GM23338 (cell line): ENCODE data around the gene PCBP3. TPM values are rescaled to one million over a fixed set of nuclear protein-coding genes. Genes with fewer than 3 reads are reported as not detected.

Source experiments
- ATAC-seq: fragments of 200-7000 bp; cut with Tn5 transposase; 3 replicates; pipeline ENCODE4 v1.9.1; 2020
- DNase-seq: peaks from one replicate; pipeline ENCODE4 v3.0.0-alpha.2; 2015; ENCODE audit warnings: low spot score
- H2AFZ ChIP-seq: fragments of 200-600 bp; sonication (generic); 2 replicates; pipeline ENCODE4 v1.8.0; 2016; ENCODE audit warnings: antibody characterized with exemption, mild to moderate bottlenecking, moderate library complexity
- H3F3A ChIP-seq: fragments of 200-600 bp; sonication (generic); replicated peaks from 2 replicates; pipeline ENCODE4 v1.8.0; 2017; ENCODE audit warnings: antibody characterized with exemption, mixed run types, low read depth
- H3K27ac ChIP-seq: fragments of 200-600 bp; sonication (generic); 2 replicates; pipeline ENCODE4 v1.6.1; 2016; ENCODE audit warnings: low read depth
- H3K27me3 ChIP-seq: fragments of 200-600 bp; sonication (generic); 2 replicates; pipeline ENCODE4 v1.8.0; 2016; ENCODE audit warnings: mild to moderate bottlenecking, mixed run types, moderate library complexity; ENCODE audit not compliant: insufficient read depth
- H3K36me3 ChIP-seq: fragments of 200-600 bp; sonication (generic); 2 replicates; pipeline ENCODE4 v1.8.0; 2016; ENCODE audit warnings: mild to moderate bottlenecking; ENCODE audit not compliant: insufficient read depth
- H3K4me1 ChIP-seq: fragments of 200-600 bp; sonication (generic); 2 replicates; pipeline ENCODE4 v1.8.0; 2016; ENCODE audit warnings: mild to moderate bottlenecking, moderate library complexity; ENCODE audit not compliant: insufficient read depth
- H3K4me2 ChIP-seq: fragments of 200-600 bp; sonication (generic); 2 replicates; pipeline ENCODE4 v1.7.1; 2017; ENCODE audit warnings: mixed run types
- H3K4me3 ChIP-seq: fragments of 200-600 bp; sonication (generic); 2 replicates; pipeline ENCODE4 v1.6.1; 2016; ENCODE audit warnings: mixed run types
- H3K79me2 ChIP-seq: fragments of 200-600 bp; sonication (generic); replicated peaks from 2 replicates; pipeline ENCODE4 v1.8.0; 2017; ENCODE audit warnings: mild to moderate bottlenecking; ENCODE audit not compliant: insufficient read depth
- H3K9me2 ChIP-seq: fragments of 200-600 bp; sonication (generic); 2 replicates; pipeline ENCODE4 v1.8.0; 2017; ENCODE audit not compliant: insufficient read depth
- H4K20me1 ChIP-seq: fragments of 200-600 bp; sonication (generic); replicated peaks from 2 replicates; pipeline ENCODE4 v1.8.0; 2017; ENCODE audit warnings: mild to moderate bottlenecking; ENCODE audit not compliant: insufficient read depth
- H3K27ac Mint-ChIP-seq: 2 replicates; pipeline ENCODE4 v1.8.0; 2020; ENCODE audit warnings: inconsistent platforms, mild to moderate bottlenecking, moderate library complexity, mixed read lengths
- H3K27me3 Mint-ChIP-seq: 3 replicates; pipeline ENCODE4 v1.8.0; 2022; ENCODE audit warnings: low read depth, mild to moderate bottlenecking, moderate library complexity, mixed read lengths, inconsistent platforms; ENCODE audit not compliant: insufficient read depth, poor library complexity
- H3K36me3 Mint-ChIP-seq: 3 replicates; pipeline ENCODE4 v1.8.0; 2021; ENCODE audit warnings: low read depth, mild to moderate bottlenecking, inconsistent platforms, moderate library complexity, mixed read lengths
- H3K4me1 Mint-ChIP-seq: 3 replicates; pipeline ENCODE4 v1.8.0; 2020; ENCODE audit warnings: mild to moderate bottlenecking, inconsistent platforms, mixed read lengths
- H3K4me3 Mint-ChIP-seq: 3 replicates; pipeline ENCODE4 v1.8.0; 2021; ENCODE audit warnings: moderate library complexity, mild to moderate bottlenecking, inconsistent platforms, mixed read lengths
- H3K9me3 Mint-ChIP-seq: 3 replicates; pipeline ENCODE4 v1.8.0; 2020; ENCODE audit warnings: moderate library complexity, mild to moderate bottlenecking, inconsistent platforms, mixed read lengths
- CREB1 ChIP-seq: fragments of 250-450 bp; sonication (Bioruptor Pico); IDR thresholded peaks from 2 replicates; pipeline ENCODE4 v1.5.0; 2020; ENCODE audit warnings: low read depth, mild to moderate bottlenecking, moderate library complexity
- EZH2 ChIP-seq: fragments of 200-600 bp; sonication (generic); IDR thresholded peaks from one replicate; pipeline ENCODE4 v1.8.0; 2017; ENCODE audit warnings: antibody characterized with exemption, mild to moderate bottlenecking, low read depth; ENCODE audit not compliant: unreplicated experiment
- EZH2phosphoT487 ChIP-seq: fragments of 200-600 bp; sonication (generic); IDR thresholded peaks from one replicate; pipeline ENCODE4 v1.8.1; 2018; ENCODE audit warnings: antibody characterized with exemption; ENCODE audit not compliant: unreplicated experiment
- JUNB ChIP-seq: IDR thresholded peaks from one replicate; pipeline ENCODE4 v1.6.1; 2016; ENCODE audit warnings: antibody characterized with exemption; ENCODE audit not compliant: unreplicated experiment
- NANOG ChIP-seq: IDR thresholded peaks from 2 replicates; pipeline ENCODE4 v1.6.1; 2016; ENCODE audit warnings: antibody characterized with exemption, borderline replicate concordance
- POLR2AphosphoS5 ChIP-seq: IDR thresholded peaks from 2 replicates; pipeline ENCODE4 v1.6.1; 2016; ENCODE audit warnings: antibody characterized with exemption, low read depth
- REST ChIP-seq: IDR thresholded peaks from one replicate; pipeline ENCODE4 v1.6.1; 2018; ENCODE audit warnings: antibody characterized with exemption; ENCODE audit not compliant: unreplicated experiment
- STAT1 ChIP-seq: IDR thresholded peaks from one replicate; pipeline ENCODE4 v1.6.1; 2016; ENCODE audit warnings: antibody characterized with exemption; ENCODE audit not compliant: unreplicated experiment
- ZNF114 ChIP-seq: fragments of 250-450 bp; sonication (Bioruptor Pico); IDR thresholded peaks from 2 replicates; pipeline ENCODE4 v1.5.0; 2020; ENCODE audit warnings: mild to moderate bottlenecking, moderate library complexity
- ZNF331 ChIP-seq: fragments of 250-450 bp; sonication (Bioruptor Pico); IDR thresholded peaks from 2 replicates; pipeline ENCODE4 v1.5.0; 2020; ENCODE audit warnings: low read depth, mild to moderate bottlenecking, moderate library complexity
- polyA plus RNA-seq: library from polyadenylated mRNA; unstranded; fragments of >200 nt; fragmentation: Nextera tagmentation; extraction: Ambion mirVana; gene quantifications from 2 replicates; pipeline ENCODE4 v1.2.1, GENCODE V29; 2016
- total RNA-seq: library from RNA; depleted of rRNA; stranded (reverse); fragments of >200 nt; shearing (Covaris generic); gene quantifications from 2 replicates; pipeline ENCODE4 v1.2.3, GENCODE V29; 2014
- TF ChIP-seq, protein P1 (sequence below), 2 experiments: fragments of 200-600 bp in 1 of 2; sonication (generic) in 1 of 2; conservative IDR thresholded peaks; 2 replicates each; pipeline versions ENCODE4 v1.5.1 to v1.6.1; 2016 to 2017; ENCODE audit warnings: antibody characterized with exemption in 2 of 2, low read depth in 2 of 2, mild to moderate bottlenecking in 2 of 2, moderate library complexity in 1 of 2
- TF ChIP-seq, protein P2 (sequence below): IDR thresholded peaks from 2 replicates; pipeline ENCODE4 v1.6.1; 2016; ENCODE audit warnings: antibody characterized with exemption
- TF ChIP-seq, protein P3 (sequence below): fragments of 250-450 bp; sonication (Bioruptor Pico); IDR thresholded peaks from 2 replicates; pipeline ENCODE4 v1.5.0; 2020; ENCODE audit warnings: mild to moderate bottlenecking, moderate library complexity

PCBP3 gene
- total and polyA plus RNA-seq, 2 experiments from 2014 or later, result 7.1 to 9.1 TPM

- Histone ChIP-seq H2AFZ (no peak overlapping the region), H3K79me2 (no peaks in the 10 kb centered on the region), H3K27me3 (no peaks in the 10 kb centered on the region), H3K4me3 (no peak overlapping the region), H3K36me3 (no peaks in the 10 kb centered on the region), H3K4me1 (no peaks in the 10 kb centered on the region), H3K4me2 (no peak overlapping the region), H4K20me1 (no peaks in the 10 kb centered on the region), H3K27ac (no peak overlapping the region), H3K9me2 (peaks cover 4% of the 10 kb centered on the region; the same call in 1 of the 2 replicates), H3F3A (no peaks in the 10 kb centered on the region)
- ATAC-seq (no peak), DNase-seq (no peak)
- no peak for TF ChIP-seq STAT1
- TF ChIP-seq, protein P1, sequence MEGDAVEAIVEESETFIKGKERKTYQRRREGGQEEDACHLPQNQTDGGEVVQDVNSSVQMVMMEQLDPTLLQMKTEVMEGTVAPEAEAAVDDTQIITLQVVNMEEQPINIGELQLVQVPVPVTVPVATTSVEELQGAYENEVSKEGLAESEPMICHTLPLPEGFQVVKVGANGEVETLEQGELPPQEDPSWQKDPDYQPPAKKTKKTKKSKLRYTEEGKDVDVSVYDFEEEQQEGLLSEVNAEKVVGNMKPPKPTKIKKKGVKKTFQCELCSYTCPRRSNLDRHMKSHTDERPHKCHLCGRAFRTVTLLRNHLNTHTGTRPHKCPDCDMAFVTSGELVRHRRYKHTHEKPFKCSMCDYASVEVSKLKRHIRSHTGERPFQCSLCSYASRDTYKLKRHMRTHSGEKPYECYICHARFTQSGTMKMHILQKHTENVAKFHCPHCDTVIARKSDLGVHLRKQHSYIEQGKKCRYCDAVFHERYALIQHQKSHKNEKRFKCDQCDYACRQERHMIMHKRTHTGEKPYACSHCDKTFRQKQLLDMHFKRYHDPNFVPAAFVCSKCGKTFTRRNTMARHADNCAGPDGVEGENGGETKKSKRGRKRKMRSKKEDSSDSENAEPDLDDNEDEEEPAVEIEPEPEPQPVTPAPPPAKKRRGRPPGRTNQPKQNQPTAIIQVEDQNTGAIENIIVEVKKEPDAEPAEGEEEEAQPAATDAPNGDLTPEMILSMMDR (conservative IDR thresholded peaks at IDR 0.05; ENCODE audit: low read depth in 2 of 2), result no peak
- TF ChIP-seq, protein P2, sequence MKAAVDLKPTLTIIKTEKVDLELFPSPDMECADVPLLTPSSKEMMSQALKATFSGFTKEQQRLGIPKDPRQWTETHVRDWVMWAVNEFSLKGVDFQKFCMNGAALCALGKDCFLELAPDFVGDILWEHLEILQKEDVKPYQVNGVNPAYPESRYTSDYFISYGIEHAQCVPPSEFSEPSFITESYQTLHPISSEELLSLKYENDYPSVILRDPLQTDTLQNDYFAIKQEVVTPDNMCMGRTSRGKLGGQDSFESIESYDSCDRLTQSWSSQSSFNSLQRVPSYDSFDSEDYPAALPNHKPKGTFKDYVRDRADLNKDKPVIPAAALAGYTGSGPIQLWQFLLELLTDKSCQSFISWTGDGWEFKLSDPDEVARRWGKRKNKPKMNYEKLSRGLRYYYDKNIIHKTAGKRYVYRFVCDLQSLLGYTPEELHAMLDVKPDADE, result no peak
- TF ChIP-seq REST, result no peak
- no peak for TF ChIP-seq EZH2
- no peak for TF ChIP-seq JUNB
- no peak for TF ChIP-seq ZNF331 (CRISPR knock-in tag)
- TF ChIP-seq POLR2AphosphoS5, result no peak
- TF ChIP-seq CREB1 (CRISPR knock-in tag), result no peak
- TF ChIP-seq, protein P3, sequence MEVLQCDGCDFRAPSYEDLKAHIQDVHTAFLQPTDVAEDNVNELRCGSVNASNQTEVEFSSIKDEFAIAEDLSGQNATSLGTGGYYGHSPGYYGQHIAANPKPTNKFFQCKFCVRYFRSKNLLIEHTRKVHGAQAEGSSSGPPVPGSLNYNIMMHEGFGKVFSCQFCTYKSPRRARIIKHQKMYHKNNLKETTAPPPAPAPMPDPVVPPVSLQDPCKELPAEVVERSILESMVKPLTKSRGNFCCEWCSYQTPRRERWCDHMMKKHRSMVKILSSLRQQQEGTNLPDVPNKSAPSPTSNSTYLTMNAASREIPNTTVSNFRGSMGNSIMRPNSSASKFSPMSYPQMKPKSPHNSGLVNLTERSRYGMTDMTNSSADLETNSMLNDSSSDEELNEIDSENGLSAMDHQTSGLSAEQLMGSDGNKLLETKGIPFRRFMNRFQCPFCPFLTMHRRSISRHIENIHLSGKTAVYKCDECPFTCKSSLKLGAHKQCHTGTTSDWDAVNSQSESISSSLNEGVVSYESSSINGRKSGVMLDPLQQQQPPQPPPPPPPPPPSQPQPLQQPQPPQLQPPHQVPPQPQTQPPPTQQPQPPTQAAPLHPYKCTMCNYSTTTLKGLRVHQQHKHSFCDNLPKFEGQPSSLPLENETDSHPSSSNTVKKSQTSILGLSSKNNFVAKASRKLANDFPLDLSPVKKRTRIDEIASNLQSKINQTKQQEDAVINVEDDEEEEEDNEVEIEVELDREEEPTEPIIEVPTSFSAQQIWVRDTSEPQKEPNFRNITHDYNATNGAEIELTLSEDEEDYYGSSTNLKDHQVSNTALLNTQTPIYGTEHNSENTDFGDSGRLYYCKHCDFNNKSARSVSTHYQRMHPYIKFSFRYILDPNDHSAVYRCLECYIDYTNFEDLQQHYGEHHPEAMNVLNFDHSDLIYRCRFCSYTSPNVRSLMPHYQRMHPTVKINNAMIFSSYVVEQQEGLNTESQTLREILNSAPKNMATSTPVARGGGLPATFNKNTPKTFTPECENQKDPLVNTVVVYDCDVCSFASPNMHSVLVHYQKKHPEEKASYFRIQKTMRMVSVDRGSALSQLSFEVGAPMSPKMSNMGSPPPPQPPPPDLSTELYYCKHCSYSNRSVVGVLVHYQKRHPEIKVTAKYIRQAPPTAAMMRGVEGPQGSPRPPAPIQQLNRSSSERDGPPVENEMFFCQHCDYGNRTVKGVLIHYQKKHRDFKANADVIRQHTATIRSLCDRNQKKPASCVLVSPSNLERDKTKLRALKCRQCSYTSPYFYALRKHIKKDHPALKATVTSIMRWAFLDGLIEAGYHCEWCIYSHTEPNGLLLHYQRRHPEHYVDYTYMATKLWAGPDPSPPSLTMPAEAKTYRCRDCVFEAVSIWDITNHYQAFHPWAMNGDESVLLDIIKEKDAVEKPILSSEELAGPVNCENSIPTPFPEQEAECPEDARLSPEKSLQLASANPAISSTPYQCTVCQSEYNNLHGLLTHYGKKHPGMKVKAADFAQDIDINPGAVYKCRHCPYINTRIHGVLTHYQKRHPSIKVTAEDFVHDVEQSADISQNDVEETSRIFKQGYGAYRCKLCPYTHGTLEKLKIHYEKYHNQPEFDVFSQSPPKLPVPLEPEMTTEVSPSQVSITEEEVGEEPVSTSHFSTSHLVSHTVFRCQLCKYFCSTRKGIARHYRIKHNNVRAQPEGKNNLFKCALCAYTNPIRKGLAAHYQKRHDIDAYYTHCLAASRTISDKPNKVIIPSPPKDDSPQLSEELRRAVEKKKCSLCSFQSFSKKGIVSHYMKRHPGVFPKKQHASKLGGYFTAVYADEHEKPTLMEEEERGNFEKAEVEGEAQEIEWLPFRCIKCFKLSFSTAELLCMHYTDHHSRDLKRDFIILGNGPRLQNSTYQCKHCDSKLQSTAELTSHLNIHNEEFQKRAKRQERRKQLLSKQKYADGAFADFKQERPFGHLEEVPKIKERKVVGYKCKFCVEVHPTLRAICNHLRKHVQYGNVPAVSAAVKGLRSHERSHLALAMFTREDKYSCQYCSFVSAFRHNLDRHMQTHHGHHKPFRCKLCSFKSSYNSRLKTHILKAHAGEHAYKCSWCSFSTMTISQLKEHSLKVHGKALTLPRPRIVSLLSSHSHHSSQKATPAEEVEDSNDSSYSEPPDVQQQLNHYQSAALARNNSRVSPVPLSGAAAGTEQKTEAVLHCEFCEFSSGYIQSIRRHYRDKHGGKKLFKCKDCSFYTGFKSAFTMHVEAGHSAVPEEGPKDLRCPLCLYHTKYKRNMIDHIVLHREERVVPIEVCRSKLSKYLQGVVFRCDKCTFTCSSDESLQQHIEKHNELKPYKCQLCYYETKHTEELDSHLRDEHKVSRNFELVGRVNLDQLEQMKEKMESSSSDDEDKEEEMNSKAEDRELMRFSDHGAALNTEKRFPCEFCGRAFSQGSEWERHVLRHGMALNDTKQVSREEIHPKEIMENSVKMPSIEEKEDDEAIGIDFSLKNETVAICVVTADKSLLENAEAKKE (CRISPR knock-in tag), result no peak
- no peak for TF ChIP-seq NANOG
- TF ChIP-seq ZNF114 (CRISPR knock-in tag), result no peak
- TF ChIP-seq EZH2phosphoT487, result no peak
- Mint-ChIP-seq H3K36me3 (peaks cover 9% of the 10 kb centered on the region), H3K27ac (no peak overlapping the region), H3K4me3 (no peak overlapping the region), H3K27me3 (peaks cover 6% of the 10 kb centered on the region), H3K9me3 (peaks cover 37% of the 10 kb centered on the region), H3K4me1 (no peaks in the 10 kb centered on the region; the same call in 2 of the 3 replicates)
These were observed 41.4 kb upstream of the PCBP3 start for GRCh38 chr21:45602106-45602505.
